A549 (cell line): ENCODE results near the gene PITPNM1. TPM values are rescaled to one million over a fixed set of nuclear protein-coding genes. Genes with fewer than 3 reads are reported as not detected.

ENCODE experiments used
- ATAC-seq, 2 experiments: fragments of 200-7000 bp in 1 of 2; fragments of >200 bp in 1 of 2; cut with Nextera tagmentation in 1 of 2; cut with Tn5 transposase in 1 of 2; 3 replicates each; pipeline versions ENCODE4 v1.8.0 to v1.9.1; 2018 to 2020; ENCODE audit warnings: mild to moderate bottlenecking in 1 of 2, moderate library complexity in 1 of 2
- CTCF ChIA-PET: fragments of 300-600 bp; sonication (Branson Sonifier 250); formaldehyde crosslinking; extraction: SDS; loops from one replicate; lab custom pipeline; 2021; ENCODE audit warnings: antibody characterized with exemption, inconsistent platforms; lab: Yijun Ruan, JAX
- POLR2A ChIA-PET: fragments of 350-600 bp; formaldehyde crosslinking; extraction: SDS; loops from one replicate; lab custom pipeline; 2021; ENCODE audit warnings: antibody characterized with exemption, inconsistent platforms; lab: Yijun Ruan, JAX
- DNase-seq, 2 experiments: peaks; one replicate each; pipeline versions ENCODE4 v3.0.0 to v3.0.0-alpha.2; 2011 to 2016; ENCODE audit warnings: low read depth in 1 of 2, low spot score in 1 of 2
- FAIRE-seq: peaks from 2 replicates; lab custom pipeline; 2011; peaks lifted over from hg19 to GRCh38; lab: Jason Lieb, UNC
- H3K27ac ChIP-seq, 2 experiments: fragments of >200 bp; sonication (Bioruptor Twin); formaldehyde crosslinking; 3 replicates each; pipeline ENCODE4 v1.5.1; 2016 to 2017
- H3K4me1 ChIP-seq: fragments of >200 bp; sonication (Bioruptor Twin); formaldehyde crosslinking; 3 replicates; pipeline ENCODE4 v1.6.1; 2016
- H3K4me2 ChIP-seq: fragments of >200 bp; sonication (Bioruptor Twin); formaldehyde crosslinking; 3 replicates; pipeline ENCODE4 v1.6.1; 2016
- H3K4me3 ChIP-seq: fragments of >200 bp; sonication (Bioruptor Twin); formaldehyde crosslinking; 3 replicates; pipeline ENCODE4 v1.5.1; 2016
- H3K9me3 ChIP-seq: fragments of >200 bp; sonication (Bioruptor Twin); formaldehyde crosslinking; 3 replicates; pipeline ENCODE4 v1.6.1; 2016
- BHLHE40 ChIP-seq: IDR thresholded peaks from 2 replicates; pipeline ENCODE4 v1.6.1; 2012; ENCODE audit warnings: low read depth, low read length, inconsistent platforms
- EHF ChIP-seq: fragments of 250-450 bp; sonication (Bioruptor Pico); IDR thresholded peaks from 2 replicates; pipeline ENCODE4 v1.5.0; 2020; ENCODE audit warnings: mild to moderate bottlenecking
- EP300 ChIP-seq, 2 experiments: fragments of >200 bp; sonication (Bioruptor Twin); formaldehyde crosslinking; IDR thresholded peaks; 2 replicates in 1 of 2; 3 replicates in 1 of 2; pipeline ENCODE4 v1.6.1; 2016 to 2017
- FOXS1 ChIP-seq: fragments of 250-450 bp; sonication (Bioruptor Pico); IDR thresholded peaks from 2 replicates; pipeline ENCODE4 v1.5.0; 2020; ENCODE audit warnings: mild to moderate bottlenecking, moderate library complexity
- HEYL ChIP-seq: fragments of 250-450 bp; sonication (Bioruptor Pico); IDR thresholded peaks from 2 replicates; pipeline ENCODE4 v1.8.0; 2021; ENCODE audit warnings: mild to moderate bottlenecking, moderate library complexity
- HOXB13 ChIP-seq: fragments of 250-450 bp; sonication (Bioruptor Pico); IDR thresholded peaks from 2 replicates; pipeline ENCODE4 v1.5.0; 2020; ENCODE audit warnings: low read depth, mild to moderate bottlenecking, moderate library complexity
- JUN ChIP-seq, 2 experiments: fragments of >200 bp; sonication (Bioruptor Twin); formaldehyde crosslinking; IDR thresholded peaks; 2 replicates in 1 of 2; 3 replicates in 1 of 2; pipeline ENCODE4 v1.6.1; 2016 to 2017
- JUNB ChIP-seq: fragments of >200 bp; sonication (Bioruptor Twin); formaldehyde crosslinking; IDR thresholded peaks from 2 replicates; pipeline ENCODE4 v1.6.1; 2016
- KDM1A ChIP-seq: fragments of 200-600 bp; sonication (generic); IDR thresholded peaks from 2 replicates; pipeline ENCODE4 v1.6.1; 2016; ENCODE audit warnings: low read depth, mild to moderate bottlenecking
- POLR2A ChIP-seq: IDR thresholded peaks from 2 replicates; pipeline ENCODE4 v1.6.1; 2012; ENCODE audit warnings: mild to moderate bottlenecking, low read length
- POLR2AphosphoS2 ChIP-seq: conservative IDR thresholded peaks from 2 replicates; pipeline ENCODE4 v1.6.1; 2012; ENCODE audit warnings: low read length, improper control_type of control experiment, inconsistent platforms
- RAD21 ChIP-seq, 2 experiments: fragments of >200 bp in 1 of 2; sonication (Bioruptor Twin) in 1 of 2; formaldehyde crosslinking in 1 of 2; IDR thresholded peaks in 1 of 2; conservative IDR thresholded peaks in 1 of 2; 2 replicates in 1 of 2; 3 replicates in 1 of 2; pipeline ENCODE4 v1.6.1; 2012 to 2018; ENCODE audit warnings: inconsistent platforms in 1 of 2
- RCOR1 ChIP-seq: fragments of 150-350 bp; IDR thresholded peaks from 2 replicates; pipeline ENCODE4 v1.6.1; 2014; ENCODE audit warnings: antibody characterized with exemption, low read length, low read depth
- TFCP2L1 ChIP-seq: fragments of 250-450 bp; sonication (Bioruptor Pico); IDR thresholded peaks from 2 replicates; pipeline ENCODE4 v1.5.0; 2021; ENCODE audit warnings: mild to moderate bottlenecking
- TP53 ChIP-seq: fragments of 250-450 bp; sonication (Bioruptor Pico); IDR thresholded peaks from 2 replicates; pipeline ENCODE4 v1.5.0; 2021; ENCODE audit warnings: mild to moderate bottlenecking, moderate library complexity
- ZFP36 ChIP-seq: fragments of 450-650 bp; IDR thresholded peaks from 2 replicates; pipeline ENCODE4 v1.6.1; 2014; ENCODE audit warnings: borderline replicate concordance; ENCODE audit not compliant: partially characterized antibody
- ZNF302 ChIP-seq: fragments of 250-450 bp; sonication (Bioruptor Pico); IDR thresholded peaks from 2 replicates; pipeline ENCODE4 v1.9.0; 2021; ENCODE audit warnings: inconsistent platforms, mild to moderate bottlenecking, moderate library complexity
- ZSCAN20 ChIP-seq: fragments of 250-450 bp; sonication (Bioruptor Pico); IDR thresholded peaks from 2 replicates; pipeline ENCODE4 v1.8.0; 2022; ENCODE audit warnings: mild to moderate bottlenecking, moderate library complexity
- WGBS: methylation state at CpG from one replicate; pipeline ENCODE4 v1.1.6; 2017; ENCODE audit errors: missing lambda C conversion rate; 5-methylcytosine and 5-hydroxymethylcytosine counted together
- polyA plus RNA-seq, 4 experiments: library from polyadenylated mRNA; depleted of rRNA in 3 of 4; stranded (reverse); fragments of >200 nt; fragmentation: RNase III in 1 of 4; extraction: RNeasy Plus Mini Kit Qiagen cat#74134 plus additional on column Dnase treatment in 1 of 4; gene quantifications; 2 replicates in 3 of 4; 3 replicates in 1 of 4; pipeline ENCODE4 v1.2.3, GENCODE V29; 2011 to 2017
- TF ChIP-seq, protein P1 (sequence below): fragments of 200-600 bp; sonication (generic); IDR thresholded peaks from 2 replicates; pipeline ENCODE4 v1.6.1; 2016; ENCODE audit warnings: antibody characterized with exemption, mild to moderate bottlenecking, moderate library complexity
- TF ChIP-seq, protein P2 (sequence below): IDR thresholded peaks from 2 replicates; pipeline ENCODE4 v1.6.1; 2012; ENCODE audit warnings: low read depth, borderline replicate concordance
- TF ChIP-seq, protein P3 (sequence below): fragments of 450-650 bp; IDR thresholded peaks from 2 replicates; pipeline ENCODE4 v1.6.1; 2014; ENCODE audit warnings: antibody characterized with exemption
- TF ChIP-seq, protein P4 (sequence below): fragments of 250-450 bp; sonication (Bioruptor Pico); IDR thresholded peaks from 2 replicates; pipeline ENCODE4 v1.5.0; 2021; ENCODE audit warnings: mild to moderate bottlenecking, moderate library complexity, borderline replicate concordance
- TF ChIP-seq, protein P5 (sequence below): IDR thresholded peaks from 2 replicates; pipeline ENCODE4 v1.6.1; 2012

The PITPNM1 gene
- polyA plus RNA-seq, 2 of the 4 experiments (the other 2 are of a cell fraction) = 14.2 to 42.0 TPM

DNA sequence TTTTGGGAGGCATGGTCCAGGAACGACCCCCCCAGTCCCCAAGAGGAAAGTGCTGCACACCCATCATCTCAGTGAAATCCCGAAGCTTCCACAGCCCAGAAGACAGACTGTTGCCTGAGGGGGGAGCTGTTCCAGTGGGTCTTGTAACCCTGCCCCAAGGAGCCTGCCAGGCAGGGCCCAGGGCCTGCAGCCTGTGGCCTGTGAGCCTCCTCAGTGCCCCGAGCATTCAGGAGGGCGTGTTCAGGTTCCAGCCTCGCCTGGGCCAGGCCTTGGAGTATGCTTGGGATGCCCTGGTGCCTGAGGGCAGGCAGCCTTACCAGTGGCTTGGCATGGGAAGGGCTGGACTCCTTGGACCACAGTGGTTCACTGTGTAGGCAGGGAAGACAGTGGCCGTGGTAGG lies 36.0 kb upstream of the PITPNM1 start:
- POLR2A ChIA-PET = no interaction called here
- Histone ChIP-seq H3K4me3 (no peak overlapping the region), H3K4me2 (no peak overlapping the region), H3K9me3 (0 out of 3 replicates have a peak, but pooled peaks cover 4% of the 10 kb centered on the region), H3K4me1 (peaks cover 12% of the 10 kb centered on the region), H3K27ac (no peak overlapping the region)
- FAIRE-seq = no peak
- WGBS = 56% methylated on average over 3 of the region's 6 CpGs
- no peak for DNase-seq
- CTCF ChIA-PET = interaction anchor here (0.9 to 4.1 kb wide), 4 partner anchors 11 to 42 kb away, joined by 3 to 14 read pairs (median 8); partner anchors contain the start of gene GSTP1
- TF ChIP-seq EHF = no peak
- TF ChIP-seq JUNB = no peak
- TF ChIP-seq, protein P1, sequence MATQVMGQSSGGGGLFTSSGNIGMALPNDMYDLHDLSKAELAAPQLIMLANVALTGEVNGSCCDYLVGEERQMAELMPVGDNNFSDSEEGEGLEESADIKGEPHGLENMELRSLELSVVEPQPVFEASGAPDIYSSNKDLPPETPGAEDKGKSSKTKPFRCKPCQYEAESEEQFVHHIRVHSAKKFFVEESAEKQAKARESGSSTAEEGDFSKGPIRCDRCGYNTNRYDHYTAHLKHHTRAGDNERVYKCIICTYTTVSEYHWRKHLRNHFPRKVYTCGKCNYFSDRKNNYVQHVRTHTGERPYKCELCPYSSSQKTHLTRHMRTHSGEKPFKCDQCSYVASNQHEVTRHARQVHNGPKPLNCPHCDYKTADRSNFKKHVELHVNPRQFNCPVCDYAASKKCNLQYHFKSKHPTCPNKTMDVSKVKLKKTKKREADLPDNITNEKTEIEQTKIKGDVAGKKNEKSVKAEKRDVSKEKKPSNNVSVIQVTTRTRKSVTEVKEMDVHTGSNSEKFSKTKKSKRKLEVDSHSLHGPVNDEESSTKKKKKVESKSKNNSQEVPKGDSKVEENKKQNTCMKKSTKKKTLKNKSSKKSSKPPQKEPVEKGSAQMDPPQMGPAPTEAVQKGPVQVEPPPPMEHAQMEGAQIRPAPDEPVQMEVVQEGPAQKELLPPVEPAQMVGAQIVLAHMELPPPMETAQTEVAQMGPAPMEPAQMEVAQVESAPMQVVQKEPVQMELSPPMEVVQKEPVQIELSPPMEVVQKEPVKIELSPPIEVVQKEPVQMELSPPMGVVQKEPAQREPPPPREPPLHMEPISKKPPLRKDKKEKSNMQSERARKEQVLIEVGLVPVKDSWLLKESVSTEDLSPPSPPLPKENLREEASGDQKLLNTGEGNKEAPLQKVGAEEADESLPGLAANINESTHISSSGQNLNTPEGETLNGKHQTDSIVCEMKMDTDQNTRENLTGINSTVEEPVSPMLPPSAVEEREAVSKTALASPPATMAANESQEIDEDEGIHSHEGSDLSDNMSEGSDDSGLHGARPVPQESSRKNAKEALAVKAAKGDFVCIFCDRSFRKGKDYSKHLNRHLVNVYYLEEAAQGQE = no peak
- TF ChIP-seq ZNF302 = no peak
- no peak for TF ChIP-seq BHLHE40
- TF ChIP-seq POLR2A = no peak
- peak; percentile 41 to 44; a peak in 2 of 6 replicates for ATAC-seq

DNA sequence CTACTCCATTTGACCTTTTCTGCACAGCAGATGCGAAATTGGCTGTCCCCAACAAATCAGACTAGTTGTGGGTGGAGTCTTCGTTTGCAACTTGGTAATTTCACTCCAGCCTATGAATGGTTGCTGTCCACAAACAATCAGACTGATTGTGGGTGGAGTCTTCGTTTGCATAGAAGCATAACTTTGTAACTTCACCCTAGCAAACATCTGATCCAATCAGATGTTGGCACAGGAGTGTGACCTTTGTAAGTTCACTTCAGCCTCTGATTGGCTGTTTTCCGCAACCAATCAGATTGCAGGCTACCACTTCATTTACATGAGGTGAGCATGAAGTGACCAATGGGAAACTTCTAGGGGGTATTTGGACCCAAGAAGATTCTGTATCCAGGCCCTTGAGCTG lies 34.4 kb upstream of the PITPNM1 start:
- Histone ChIP-seq H3K27ac (no peak overlapping the region), H3K4me2 (no peak overlapping the region), H3K4me3 (no peak overlapping the region), H3K9me3 (peaks cover 19% of the 10 kb centered on the region), H3K4me1 (peaks cover 5% of the 10 kb centered on the region)
- 63% methylated on average over 4 of the region's 4 CpGs for WGBS
- ChIA-PET CTCF (interaction anchor here (1.4 kb wide), 1 partner anchor 9 kb away, joined by 3 read pairs; no protein-coding TSS in a partner anchor), POLR2A (no interaction called here)
- TF ChIP-seq FOXS1 (CRISPR knock-in tag) (no peak), KDM1A (no peak), BHLHE40 (no peak), TP53 (CRISPR knock-in tag) (no peak), JUN (IDR thresholded peaks at IDR 0.05) (no peak), ZSCAN20 (CRISPR knock-in tag) (no peak), TFCP2L1 (CRISPR knock-in tag) (no peak), ZFP36 (no peak), POLR2AphosphoS2 (no peak), HOXB13 (no peak), RAD21 (conservative IDR thresholded peaks at IDR 0.05 in 1 of 2, IDR thresholded peaks at IDR 0.05 in 1 of 2) (no peak), EP300 (IDR thresholded peaks at IDR 0.05) (no peak), HEYL (CRISPR knock-in tag) (no peak), RCOR1 (no peak)
- TF ChIP-seq, protein P2, sequence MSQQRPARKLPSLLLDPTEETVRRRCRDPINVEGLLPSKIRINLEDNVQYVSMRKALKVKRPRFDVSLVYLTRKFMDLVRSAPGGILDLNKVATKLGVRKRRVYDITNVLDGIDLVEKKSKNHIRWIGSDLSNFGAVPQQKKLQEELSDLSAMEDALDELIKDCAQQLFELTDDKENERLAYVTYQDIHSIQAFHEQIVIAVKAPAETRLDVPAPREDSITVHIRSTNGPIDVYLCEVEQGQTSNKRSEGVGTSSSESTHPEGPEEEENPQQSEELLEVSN = no peak
- TF ChIP-seq, protein P3, sequence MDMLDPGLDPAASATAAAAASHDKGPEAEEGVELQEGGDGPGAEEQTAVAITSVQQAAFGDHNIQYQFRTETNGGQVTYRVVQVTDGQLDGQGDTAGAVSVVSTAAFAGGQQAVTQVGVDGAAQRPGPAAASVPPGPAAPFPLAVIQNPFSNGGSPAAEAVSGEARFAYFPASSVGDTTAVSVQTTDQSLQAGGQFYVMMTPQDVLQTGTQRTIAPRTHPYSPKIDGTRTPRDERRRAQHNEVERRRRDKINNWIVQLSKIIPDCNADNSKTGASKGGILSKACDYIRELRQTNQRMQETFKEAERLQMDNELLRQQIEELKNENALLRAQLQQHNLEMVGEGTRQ = no peak
- TF ChIP-seq, protein P4, sequence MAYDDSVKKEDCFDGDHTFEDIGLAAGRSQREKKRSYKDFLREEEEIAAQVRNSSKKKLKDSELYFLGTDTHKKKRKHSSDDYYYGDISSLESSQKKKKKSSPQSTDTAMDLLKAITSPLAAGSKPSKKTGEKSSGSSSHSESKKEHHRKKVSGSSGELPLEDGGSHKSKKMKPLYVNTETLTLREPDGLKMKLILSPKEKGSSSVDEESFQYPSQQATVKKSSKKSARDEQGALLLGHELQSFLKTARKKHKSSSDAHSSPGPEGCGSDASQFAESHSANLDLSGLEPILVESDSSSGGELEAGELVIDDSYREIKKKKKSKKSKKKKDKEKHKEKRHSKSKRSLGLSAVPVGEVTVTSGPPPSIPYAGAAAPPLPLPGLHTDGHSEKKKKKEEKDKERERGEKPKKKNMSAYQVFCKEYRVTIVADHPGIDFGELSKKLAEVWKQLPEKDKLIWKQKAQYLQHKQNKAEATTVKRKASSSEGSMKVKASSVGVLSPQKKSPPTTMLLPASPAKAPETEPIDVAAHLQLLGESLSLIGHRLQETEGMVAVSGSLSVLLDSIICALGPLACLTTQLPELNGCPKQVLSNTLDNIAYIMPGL (CRISPR knock-in tag) = no peak
- TF ChIP-seq, protein P5, sequence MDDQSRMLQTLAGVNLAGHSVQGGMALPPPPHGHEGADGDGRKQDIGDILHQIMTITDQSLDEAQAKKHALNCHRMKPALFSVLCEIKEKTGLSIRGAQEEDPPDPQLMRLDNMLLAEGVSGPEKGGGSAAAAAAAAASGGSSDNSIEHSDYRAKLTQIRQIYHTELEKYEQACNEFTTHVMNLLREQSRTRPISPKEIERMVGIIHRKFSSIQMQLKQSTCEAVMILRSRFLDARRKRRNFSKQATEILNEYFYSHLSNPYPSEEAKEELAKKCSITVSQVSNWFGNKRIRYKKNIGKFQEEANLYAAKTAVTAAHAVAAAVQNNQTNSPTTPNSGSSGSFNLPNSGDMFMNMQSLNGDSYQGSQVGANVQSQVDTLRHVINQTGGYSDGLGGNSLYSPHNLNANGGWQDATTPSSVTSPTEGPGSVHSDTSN = no peak
- no peak for ATAC-seq
- FAIRE-seq = no peak
- DNase-seq = no peak
